ENCODE results near the gene LRRC7.

The LRRC7 gene

DNA sequence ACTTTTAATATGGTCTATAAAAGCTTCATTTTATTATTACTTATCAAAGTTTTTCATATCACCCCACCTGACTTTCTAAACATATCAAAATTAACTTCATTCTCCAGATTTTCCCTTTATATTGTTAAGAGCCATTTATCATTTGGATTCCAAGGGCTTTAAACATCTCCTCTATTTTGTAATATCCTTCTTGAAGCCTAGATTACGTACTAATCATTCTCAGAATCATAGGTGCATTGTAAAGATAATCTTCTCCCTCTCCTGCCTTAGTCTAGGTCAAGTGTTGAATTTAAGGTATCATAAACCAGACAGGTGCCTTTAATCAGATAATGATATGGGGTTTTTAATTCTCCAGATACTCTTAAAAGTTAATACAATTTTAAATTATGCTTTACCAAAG is 509.3 kb downstream of the LRRC7 start:
- H3K27me3 ChIP-seq (replicated peaks; ENCODE audit: control insufficient read depth, insufficient read depth, low read length), result no peaks in the 10 kb centered on the region
- no peaks in the 10 kb centered on the region for H3K36me3 ChIP-seq (ENCODE audit: control insufficient read depth, insufficient read depth, low read length, severe bottlenecking)
- DNase-seq (ENCODE audit: low read depth), result no peak
- no peaks in the 10 kb centered on the region for H3K9me3 ChIP-seq (ENCODE audit: control insufficient read depth, low read length)
- no peak overlapping the region for H3K9ac ChIP-seq (ENCODE audit: low read length)
- peaks cover 7% of the 10 kb centered on the region for H3K4me1 ChIP-seq (ENCODE audit: control insufficient read depth, insufficient read depth, low read length)
- H3K4me3 ChIP-seq (ENCODE audit: low read length), result no peak overlapping the region

DNA sequence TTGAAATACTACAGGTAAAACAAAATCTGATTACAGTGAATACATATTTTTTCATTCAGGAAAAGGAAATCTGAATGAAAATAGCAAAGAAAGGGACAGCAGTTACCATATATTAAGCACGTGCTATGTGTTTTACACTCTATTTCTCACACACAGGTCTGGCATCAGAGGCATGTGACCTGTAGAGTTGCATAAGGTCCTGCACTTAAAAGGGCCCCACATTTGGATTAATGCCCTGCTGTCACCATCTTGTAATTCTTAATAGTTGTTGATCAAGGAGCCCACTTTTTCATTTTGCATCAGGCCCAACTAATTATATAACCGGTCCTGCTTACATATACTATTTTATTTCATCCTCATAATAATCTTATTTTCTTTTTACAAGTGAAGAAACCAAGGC is 511.8 kb downstream of the LRRC7 start:
- DNase-seq (ENCODE audit: low read depth), result no peak

DNA sequence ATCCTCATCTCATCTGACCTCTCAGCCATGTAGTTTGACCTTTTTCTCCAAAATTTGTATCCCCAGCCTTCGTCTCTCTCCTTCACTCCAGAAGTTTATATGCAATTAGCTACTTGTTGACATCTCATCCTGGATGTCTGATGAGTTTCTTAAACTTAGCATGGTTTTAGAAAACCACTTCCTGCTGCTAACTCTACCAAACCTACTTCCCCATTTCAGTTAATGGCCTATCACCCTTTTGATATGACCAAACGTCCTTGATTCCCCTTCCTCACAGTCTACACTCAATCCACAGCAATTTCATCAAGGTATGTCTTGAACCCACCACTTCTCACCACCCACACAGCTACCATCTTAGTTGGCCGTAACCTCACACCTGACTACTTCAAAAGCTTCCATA is 515.8 kb downstream of the LRRC7 start:
- Histone ChIP-seq H3K27me3 (replicated peaks; ENCODE audit: control insufficient read depth, insufficient read depth, low read length) (no peaks in the 10 kb centered on the region), H3K4me3 (ENCODE audit: low read length) (no peak overlapping the region), H3K9me3 (ENCODE audit: control insufficient read depth, low read length) (peaks cover 4% of the 10 kb centered on the region), H3K4me1 (ENCODE audit: control insufficient read depth, insufficient read depth, low read length) (no peaks in the 10 kb centered on the region), H3K9ac (ENCODE audit: low read length) (no peak overlapping the region), H3K36me3 (ENCODE audit: control insufficient read depth, insufficient read depth, low read length, severe bottlenecking) (no peaks in the 10 kb centered on the region)
- DNase-seq (ENCODE audit: low read depth), result no peak

More for the DNA sequence above, 511.8 kb downstream of the LRRC7 start:
- Histone ChIP-seq H3K4me1 (ENCODE audit: control insufficient read depth, insufficient read depth, low read length) (no peaks in the 10 kb centered on the region), H3K36me3 (ENCODE audit: control insufficient read depth, insufficient read depth, low read length, severe bottlenecking) (no peaks in the 10 kb centered on the region), H3K9ac (ENCODE audit: low read length) (no peak overlapping the region), H3K4me3 (ENCODE audit: low read length) (no peak overlapping the region), H3K9me3 (ENCODE audit: control insufficient read depth, low read length) (peaks cover 4% of the 10 kb centered on the region), H3K27me3 (replicated peaks; ENCODE audit: control insufficient read depth, insufficient read depth, low read length) (no peaks in the 10 kb centered on the region)

DNA sequence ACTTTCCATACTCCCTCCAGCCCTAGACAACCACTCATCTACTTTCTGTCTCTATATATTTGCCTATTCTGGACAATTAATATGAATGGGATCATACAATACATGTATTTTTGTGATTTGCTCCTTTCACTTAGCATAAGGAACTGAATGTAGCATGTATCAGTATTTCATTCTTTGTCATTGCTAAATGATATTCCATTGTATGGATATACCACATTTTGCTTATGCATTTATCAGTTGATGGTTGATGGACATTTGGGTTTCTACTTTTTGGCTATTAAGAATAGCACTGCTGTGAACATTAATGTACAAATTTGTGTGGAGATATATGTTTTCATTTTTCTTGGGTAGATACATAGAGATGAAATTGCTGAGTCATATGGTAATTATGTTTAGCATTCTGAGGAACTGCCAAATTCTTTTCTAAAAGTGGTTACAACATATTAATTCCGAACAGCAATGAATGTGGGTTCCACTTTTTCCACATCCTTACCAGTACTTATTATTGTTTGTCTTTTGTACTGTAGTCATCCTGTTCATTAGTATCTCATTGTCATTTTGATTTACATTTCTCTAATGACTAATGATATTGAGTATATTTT is 516.7 kb downstream of the LRRC7 start:
- H3K4me1 ChIP-seq (ENCODE audit: control insufficient read depth, insufficient read depth, low read length), result no peaks in the 10 kb centered on the region
- no peaks in the 10 kb centered on the region for H3K36me3 ChIP-seq (ENCODE audit: control insufficient read depth, insufficient read depth, low read length, severe bottlenecking)
- H3K9ac ChIP-seq (ENCODE audit: low read length), result no peak overlapping the region
- no peak overlapping the region for H3K4me3 ChIP-seq (ENCODE audit: low read length)
- peak; percentile 28 for DNase-seq (ENCODE audit: low read depth)
- peaks cover 4% of the 10 kb centered on the region for H3K9me3 ChIP-seq (ENCODE audit: control insufficient read depth, low read length)
- H3K27me3 ChIP-seq (replicated peaks; ENCODE audit: control insufficient read depth, insufficient read depth, low read length), result no peaks in the 10 kb centered on the region

DNA sequence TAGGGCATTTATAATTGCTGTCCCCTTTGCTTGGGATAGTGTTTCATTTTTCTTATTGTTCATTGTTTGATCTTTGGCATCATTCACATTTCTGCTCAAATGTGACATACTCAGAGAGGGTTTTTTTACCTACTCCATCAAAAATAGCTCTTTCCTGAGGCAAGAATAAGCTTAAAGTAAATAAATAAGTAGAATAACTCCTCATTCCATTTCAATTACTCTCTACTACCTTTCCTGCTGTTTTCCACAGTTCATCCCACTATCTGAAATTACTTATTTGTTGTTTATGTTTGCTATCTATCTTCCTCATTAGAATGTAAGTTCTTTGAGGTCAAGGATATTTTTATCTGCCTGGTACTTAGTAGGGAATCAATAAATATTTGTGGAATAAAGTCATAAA is 517.8 kb downstream of the LRRC7 start:
- H3K4me3 ChIP-seq (ENCODE audit: low read length), result no peak overlapping the region
- DNase-seq (ENCODE audit: low read depth), result no peak

DNA sequence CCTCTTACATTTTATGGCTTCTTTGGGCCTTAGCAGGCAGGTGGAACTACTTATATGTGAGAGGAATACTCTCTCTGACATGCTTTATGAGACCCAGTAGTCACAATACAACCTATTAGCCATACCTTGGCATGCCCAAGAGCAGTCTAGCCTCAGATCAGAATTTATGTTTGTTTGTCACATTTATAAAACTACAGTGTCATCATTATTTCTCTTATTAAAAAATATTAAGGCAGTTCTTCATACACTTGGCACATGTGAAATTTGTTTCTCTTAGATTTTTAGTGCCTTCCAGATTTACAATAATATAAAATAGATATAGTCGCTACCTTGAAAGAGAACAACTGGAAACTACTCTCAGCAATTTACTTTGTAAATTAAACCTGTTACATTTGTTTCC is 519.2 kb downstream of the LRRC7 start:
- Histone ChIP-seq H3K9me3 (ENCODE audit: control insufficient read depth, low read length) (peaks cover 4% of the 10 kb centered on the region), H3K4me3 (ENCODE audit: low read length) (no peak overlapping the region), H3K9ac (ENCODE audit: low read length) (no peak overlapping the region), H3K27me3 (replicated peaks; ENCODE audit: control insufficient read depth, insufficient read depth, low read length) (no peaks in the 10 kb centered on the region), H3K4me1 (ENCODE audit: control insufficient read depth, insufficient read depth, low read length) (no peaks in the 10 kb centered on the region), H3K36me3 (ENCODE audit: control insufficient read depth, insufficient read depth, low read length, severe bottlenecking) (no peaks in the 10 kb centered on the region)
- DNase-seq (ENCODE audit: low read depth), result no peak

More for the DNA sequence above, 517.8 kb downstream of the LRRC7 start:
- no peak overlapping the region for H3K9ac ChIP-seq (ENCODE audit: low read length)
- no peaks in the 10 kb centered on the region for H3K27me3 ChIP-seq (replicated peaks; ENCODE audit: control insufficient read depth, insufficient read depth, low read length)
- peaks cover 4% of the 10 kb centered on the region for H3K9me3 ChIP-seq (ENCODE audit: control insufficient read depth, low read length)
- H3K36me3 ChIP-seq (ENCODE audit: control insufficient read depth, insufficient read depth, low read length, severe bottlenecking), result no peaks in the 10 kb centered on the region
- H3K4me1 ChIP-seq (ENCODE audit: control insufficient read depth, insufficient read depth, low read length), result no peaks in the 10 kb centered on the region

DNA sequence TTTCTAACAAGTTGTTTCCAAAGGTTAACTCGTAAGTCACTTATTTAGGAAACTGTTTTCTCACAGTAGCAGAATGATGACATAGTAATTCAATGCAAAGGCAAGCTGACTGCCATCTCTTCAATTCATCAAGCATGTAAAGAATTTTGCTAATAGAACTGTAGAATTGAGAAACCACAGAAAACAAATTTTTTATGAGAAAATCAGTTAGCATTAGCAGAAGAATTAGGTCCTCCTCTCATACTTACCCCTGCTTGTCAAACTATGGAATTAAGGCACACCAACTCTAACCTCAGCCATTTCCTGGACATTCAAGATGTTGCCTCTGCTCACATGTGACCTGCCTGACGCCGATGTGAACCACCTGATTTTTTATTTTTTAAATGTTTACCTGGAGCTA is 522.4 kb downstream of the LRRC7 start:
- H3K9ac ChIP-seq (ENCODE audit: low read length), result no peak overlapping the region
- H3K4me1 ChIP-seq (ENCODE audit: control insufficient read depth, insufficient read depth, low read length), result no peaks in the 10 kb centered on the region
- H3K27me3 ChIP-seq (replicated peaks; ENCODE audit: control insufficient read depth, insufficient read depth, low read length), result no peaks in the 10 kb centered on the region
- no peaks in the 10 kb centered on the region for H3K36me3 ChIP-seq (ENCODE audit: control insufficient read depth, insufficient read depth, low read length, severe bottlenecking)
- H3K9me3 ChIP-seq (ENCODE audit: control insufficient read depth, low read length), result no peaks in the 10 kb centered on the region
- DNase-seq (ENCODE audit: low read depth), result peak; percentile 17
- no peak overlapping the region for H3K4me3 ChIP-seq (ENCODE audit: low read length)

DNA sequence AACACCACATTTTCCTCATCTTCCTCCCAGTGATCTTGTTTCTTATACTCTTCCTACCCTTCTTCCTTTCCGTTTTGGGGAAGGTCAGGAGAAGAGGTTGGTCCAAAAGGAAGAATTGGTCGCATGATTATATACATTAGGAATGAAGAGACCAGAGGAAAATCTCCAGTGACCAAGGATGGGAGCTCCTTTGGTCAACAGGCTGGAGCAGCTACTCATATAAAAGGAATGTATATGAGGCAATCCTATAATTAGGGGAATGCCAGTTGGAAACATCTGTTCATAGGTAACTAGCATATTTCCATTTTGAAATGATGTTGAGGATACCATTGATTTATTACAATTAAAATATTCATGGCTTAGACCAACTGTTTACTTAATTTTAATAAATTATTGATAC is 523.2 kb downstream of the LRRC7 start:
- Histone ChIP-seq H3K36me3 (ENCODE audit: control insufficient read depth, insufficient read depth, low read length, severe bottlenecking) (no peaks in the 10 kb centered on the region), H3K9me3 (ENCODE audit: control insufficient read depth, low read length) (no peaks in the 10 kb centered on the region), H3K9ac (ENCODE audit: low read length) (no peak overlapping the region), H3K4me3 (ENCODE audit: low read length) (no peak overlapping the region), H3K27me3 (replicated peaks; ENCODE audit: control insufficient read depth, insufficient read depth, low read length) (no peaks in the 10 kb centered on the region), H3K4me1 (ENCODE audit: control insufficient read depth, insufficient read depth, low read length) (no peaks in the 10 kb centered on the region)
- peak; percentile 87 for DNase-seq (ENCODE audit: low read depth)

DNA sequence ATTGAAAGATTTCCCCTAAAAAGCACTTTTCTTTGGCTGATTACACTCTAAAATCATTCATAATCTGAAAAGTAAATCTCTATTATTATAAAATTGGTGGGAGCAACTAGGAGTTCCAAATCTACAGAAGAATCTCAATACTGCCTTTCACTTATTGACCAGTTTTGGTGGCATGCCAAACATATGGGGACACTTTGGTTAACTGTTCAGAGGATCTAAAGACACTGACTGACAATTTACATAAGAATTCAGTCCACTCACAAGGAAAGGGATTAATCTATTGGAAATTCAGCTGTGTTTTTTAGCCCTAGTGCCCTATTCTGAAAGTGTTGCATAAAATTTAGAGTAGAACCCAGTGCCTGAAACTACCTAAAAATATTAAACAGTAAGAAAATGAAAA is 524.1 kb downstream of the LRRC7 start:
- H3K4me1 ChIP-seq (ENCODE audit: control insufficient read depth, insufficient read depth, low read length), result no peaks in the 10 kb centered on the region
- H3K4me3 ChIP-seq (ENCODE audit: low read length), result no peak overlapping the region
- H3K9ac ChIP-seq (ENCODE audit: low read length), result no peak overlapping the region
- no peaks in the 10 kb centered on the region for H3K9me3 ChIP-seq (ENCODE audit: control insufficient read depth, low read length)
- no peaks in the 10 kb centered on the region for H3K27me3 ChIP-seq (replicated peaks; ENCODE audit: control insufficient read depth, insufficient read depth, low read length)
- DNase-seq (ENCODE audit: low read depth), result peak; percentile 6
- no peaks in the 10 kb centered on the region for H3K36me3 ChIP-seq (ENCODE audit: control insufficient read depth, insufficient read depth, low read length, severe bottlenecking)

DNA sequence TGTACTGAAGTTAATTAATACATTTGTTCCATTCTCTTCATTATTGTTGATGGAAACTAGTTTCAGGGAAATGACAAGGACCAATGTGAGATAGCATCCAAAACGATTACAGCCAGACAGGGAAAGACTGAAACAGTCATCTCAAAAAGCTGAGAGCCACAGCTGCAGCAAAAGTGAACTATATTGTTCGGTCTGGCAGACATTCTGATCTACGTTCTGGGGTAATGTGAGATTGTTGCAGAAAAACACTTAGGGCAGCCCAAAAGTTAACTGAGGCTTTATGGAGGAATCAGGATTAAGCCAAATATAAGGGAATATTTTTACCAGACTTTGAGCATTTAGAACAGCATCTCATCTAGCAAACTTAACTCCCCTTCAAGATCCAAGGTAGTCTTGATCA is 524.8 kb downstream of the LRRC7 start:
- no peak for DNase-seq (ENCODE audit: low read depth)
- no peaks in the 10 kb centered on the region for H3K27me3 ChIP-seq (replicated peaks; ENCODE audit: control insufficient read depth, insufficient read depth, low read length)
- H3K4me3 ChIP-seq (ENCODE audit: low read length), result no peak overlapping the region
- no peaks in the 10 kb centered on the region for H3K9me3 ChIP-seq (ENCODE audit: control insufficient read depth, low read length)
- no peaks in the 10 kb centered on the region for H3K36me3 ChIP-seq (ENCODE audit: control insufficient read depth, insufficient read depth, low read length, severe bottlenecking)
- H3K4me1 ChIP-seq (ENCODE audit: control insufficient read depth, insufficient read depth, low read length), result no peaks in the 10 kb centered on the region
- H3K9ac ChIP-seq (ENCODE audit: low read length), result no peak overlapping the region

DNA sequence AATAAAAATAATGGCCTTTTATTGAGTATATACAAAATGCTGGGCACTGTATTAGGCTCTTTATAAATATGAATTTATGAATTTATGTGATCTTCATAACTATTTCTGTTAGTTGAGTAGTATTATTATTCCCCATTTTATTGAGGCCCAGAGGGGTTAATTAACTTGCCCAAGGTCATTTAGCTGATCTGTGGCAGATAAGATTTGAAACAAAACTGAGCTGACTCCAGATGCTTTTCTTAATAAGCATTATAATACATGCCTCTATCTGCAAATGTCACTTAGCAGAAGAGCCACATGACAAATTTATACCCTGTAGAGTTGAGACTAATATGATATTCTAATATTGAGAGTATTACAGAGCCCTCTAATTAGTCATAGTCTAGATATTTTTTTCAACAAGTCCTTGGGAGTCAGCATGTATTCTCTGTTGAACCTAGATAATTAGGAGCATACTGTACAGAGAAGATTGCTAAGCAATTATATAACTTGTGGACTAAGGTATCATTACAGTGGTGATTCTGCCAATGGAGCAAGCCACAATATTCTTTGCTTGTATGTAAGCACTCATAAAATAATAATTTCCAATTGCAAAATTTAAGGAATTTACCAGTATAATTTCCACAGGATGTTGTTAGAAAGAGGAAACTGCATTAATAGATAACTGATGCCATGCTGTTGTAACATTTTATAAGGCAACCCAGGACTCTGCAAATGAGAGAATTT is 525.7 kb downstream of the LRRC7 start:
- Histone ChIP-seq H3K36me3 (ENCODE audit: control insufficient read depth, insufficient read depth, low read length, severe bottlenecking) (no peaks in the 10 kb centered on the region), H3K4me3 (ENCODE audit: low read length) (no peak overlapping the region), H3K9ac (ENCODE audit: low read length) (no peak overlapping the region), H3K27me3 (replicated peaks; ENCODE audit: control insufficient read depth, insufficient read depth, low read length) (no peaks in the 10 kb centered on the region), H3K9me3 (ENCODE audit: control insufficient read depth, low read length) (no peaks in the 10 kb centered on the region), H3K4me1 (ENCODE audit: control insufficient read depth, insufficient read depth, low read length) (no peaks in the 10 kb centered on the region)
- DNase-seq (ENCODE audit: low read depth), result no peak

DNA sequence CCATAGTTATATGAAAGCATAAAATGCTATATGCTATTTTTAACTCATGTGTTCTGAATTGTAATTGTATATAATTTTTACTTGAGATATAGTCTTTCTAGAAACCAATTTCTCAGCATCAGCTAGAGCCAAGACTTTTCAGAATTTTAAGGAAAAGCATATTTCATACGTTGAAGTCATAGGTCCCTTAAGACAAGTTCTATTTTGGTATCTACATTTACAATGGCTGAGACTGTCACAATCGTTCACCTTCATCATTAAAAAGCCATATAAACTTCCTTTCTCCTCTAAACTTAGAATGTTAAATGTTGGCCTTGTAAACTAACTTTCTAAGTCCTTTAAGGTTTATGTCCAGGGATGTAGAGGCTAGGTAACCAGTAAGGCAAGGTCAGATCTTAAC is 533.5 kb downstream of the LRRC7 start:
- Histone ChIP-seq H3K4me1 (ENCODE audit: control insufficient read depth, insufficient read depth, low read length) (no peaks in the 10 kb centered on the region), H3K9ac (ENCODE audit: low read length) (no peak overlapping the region), H3K4me3 (ENCODE audit: low read length) (no peak overlapping the region), H3K27me3 (replicated peaks; ENCODE audit: control insufficient read depth, insufficient read depth, low read length) (no peaks in the 10 kb centered on the region), H3K9me3 (ENCODE audit: control insufficient read depth, low read length) (no peaks in the 10 kb centered on the region), H3K36me3 (ENCODE audit: control insufficient read depth, insufficient read depth, low read length, severe bottlenecking) (no peaks in the 10 kb centered on the region)
- no peak for DNase-seq (ENCODE audit: low read depth)
